Esophagus squamous epithelium (tissue), 5 donors: Measurements from ENCODE around the gene KDSR. TPM values are rescaled to one million over a fixed set of nuclear protein-coding genes. Genes with fewer than 3 reads are reported as not detected.

ENCODE experiments used
- DNase-seq: peaks from one replicate; lab custom pipeline; 2025; lab: John Stamatoyannopoulos, UW
- H3K27ac ChIP-seq, 4 donors: fragments of 200-600 bp; sonication (generic); one replicate each; pipeline ENCODE4 v1.5.1; 2016 to 2019; ENCODE audit warnings: mild to moderate bottlenecking in 1 of 4
- H3K27me3 ChIP-seq, 4 donors: fragments of 200-600 bp; sonication (generic); 1 replicate in 3 of 4; 2 replicates in 1 of 4; pipeline versions ENCODE4 v1.5.1 to v1.6.0; 2017 to 2021; ENCODE audit warnings: antibody characterized with exemption in 1 of 4
- H3K36me3 ChIP-seq, 3 donors: fragments of 200-600 bp; sonication (generic); one replicate each; pipeline ENCODE4 v1.5.1; 2016 to 2019
- H3K4me1 ChIP-seq, 3 donors: fragments of 200-600 bp; sonication (generic); one replicate each; pipeline ENCODE4 v1.5.1; 2017 to 2019
- H3K4me3 ChIP-seq, 4 donors: fragments of 200-600 bp; sonication (generic); 1 replicate in 3 of 4; 2 replicates in 1 of 4; pipeline ENCODE4 v1.5.1; 2016 to 2019; ENCODE audit warnings: mild to moderate bottlenecking in 2 of 4, moderate library complexity in 1 of 4
- H3K9me3 ChIP-seq, 3 donors: fragments of 200-600 bp; sonication (generic); one replicate each; pipeline ENCODE4 v1.5.1; 2016 to 2019
- CTCF ChIP-seq, 6 experiments: fragments of 450-650 bp in 4 of 6; fragments of 200-600 bp in 2 of 6; sonication (generic) in 2 of 6; IDR thresholded peaks; one replicate each; pipeline ENCODE4 v1.5.1; 2016 to 2019; ENCODE audit warnings: antibody characterized with exemption in 6 of 6, mild to moderate bottlenecking in 4 of 6, moderate library complexity in 4 of 6
- POLR2A ChIP-seq, 4 donors: fragments of 450-650 bp; IDR thresholded peaks; one replicate each; pipeline ENCODE4 v1.6.1; 2017; ENCODE audit warnings: antibody characterized with exemption in 4 of 4, mild to moderate bottlenecking in 4 of 4, moderate library complexity in 3 of 4
- WGBS, 2 donors: methylation state at CpG; one replicate each; pipeline ENCODE4 v1.1.5; 2018; 5-methylcytosine and 5-hydroxymethylcytosine counted together
- intact Hi-C: fragments of 100-400 bp; cut with DNase I; formaldehyde crosslinking; loops from one replicate; pipeline ENCODE4 v1.15.0; 2022
- total RNA-seq, 4 donors: library from RNA; depleted of rRNA; stranded (reverse); fragments of >200 nt; gene quantifications; one replicate each; pipeline ENCODE4 v1.1.0, GENCODE V29; 2016
- donor health status: DM: yes; HTN: yes; CAD: no.

Gene KDSR
- total RNA-seq, 4 donors from 2014 or later: 20.8 to 42.3 (median 23.0) TPM

- H3K4me3 ChIP-seq: no peak overlapping the region
- TF ChIP-seq CTCF (IDR thresholded peaks at IDR 0.05) (no peak), POLR2A (IDR thresholded peaks at IDR 0.05) (no peak)
- H3K27me3 ChIP-seq: no peaks in the 10 kb centered on the region
- no peaks in the 10 kb centered on the region for H3K4me1 ChIP-seq
- H3K36me3 ChIP-seq: peaks cover 9 to 99% (median 38%) of the 10 kb centered on the region in 3 donors
- H3K27ac ChIP-seq: no peak overlapping the region
- intact Hi-C loops: no loop called here
- no peak for DNase-seq
- H3K9me3 ChIP-seq: no peaks in the 10 kb centered on the region
- 53 to 64% methylated on average over 4 to 7 of the region's 7 CpGs for WGBS, 2 donors
Measured at GRCh38 chr18:63356272-63356896, 10.6 kb downstream of the KDSR start.

GRCh38 chr18:63350230-63350629 is 16.8 kb downstream of the KDSR start:
- Histone ChIP-seq H3K36me3 (peaks cover 16 to 92% (median 48%) of the 10 kb centered on the region in 3 donors), H3K9me3 (no peaks in the 10 kb centered on the region), H3K27ac (no peak overlapping the region), H3K27me3 (no peaks in the 10 kb centered on the region), H3K4me1 (peaks cover 9 to 29% (median 15%) of the 10 kb centered on the region in 3 donors), H3K4me3 (no peak overlapping the region)
- intact Hi-C loops: no loop called here
- TF ChIP-seq CTCF (IDR thresholded peaks at IDR 0.05) (no peak), POLR2A (IDR thresholded peaks at IDR 0.05) (no peak)
- 47 to 48% methylated on average over 2 of the region's 2 CpGs for WGBS, 2 donors
- DNase-seq: no peak

- H3K9me3 ChIP-seq: no peaks in the 10 kb centered on the region
- TF ChIP-seq POLR2A (IDR thresholded peaks at IDR 0.05) (no peak), CTCF (IDR thresholded peaks at IDR 0.05) (no peak)
- H3K36me3 ChIP-seq: peaks cover 16 to 92% (median 35%) of the 10 kb centered on the region in 3 donors
- no peak overlapping the region for H3K4me3 ChIP-seq
- DNase-seq: no peak
- WGBS, 2 donors: 94 to 97% methylated on average over 7 of the region's 7 CpGs
- peaks cover 9 to 41% (median 18%) of the 10 kb centered on the region in 3 donors for H3K4me1 ChIP-seq
- no peak overlapping the region for H3K27ac ChIP-seq
- H3K27me3 ChIP-seq: no peaks in the 10 kb centered on the region
- intact Hi-C loops: no loop called here
Measured at GRCh38 chr18:63348508-63349136, 18.4 kb downstream of the KDSR start.

- intact Hi-C loops: no loop called here
- no peak for DNase-seq
- Histone ChIP-seq H3K27me3 (no peaks in the 10 kb centered on the region), H3K4me1 (peaks cover 9 to 41% (median 18%) of the 10 kb centered on the region in 3 donors), H3K27ac (peak overlapping the region; percentile 81 to 90 (median 86)), H3K9me3 (no peaks in the 10 kb centered on the region), H3K36me3 (peaks cover 15 to 92% (median 26%) of the 10 kb centered on the region in 3 donors), H3K4me3 (peak overlapping the region in 1 of 4 donors; percentile 3)
- 55 to 61% methylated on average over 7 of the region's 7 CpGs for WGBS, 2 donors
- TF ChIP-seq CTCF (IDR thresholded peaks at IDR 0.05) (no peak), POLR2A (IDR thresholded peaks at IDR 0.05) (no peak)
Measured at GRCh38 chr18:63346480-63347183, 20.4 kb downstream of the KDSR start.

GRCh38 chr18:63346031-63346430 is 21.0 kb downstream of the KDSR start:
- 29 to 39% methylated on average over 7 of the region's 7 CpGs for WGBS, 2 donors
- H3K36me3 ChIP-seq: peaks cover 11 to 92% (median 22%) of the 10 kb centered on the region in 3 donors
- intact Hi-C loops: no loop called here
- H3K27ac ChIP-seq: peak overlapping the region; percentile 81 to 90 (median 86)
- TF ChIP-seq CTCF (IDR thresholded peaks at IDR 0.05): no peak
- no peak for TF ChIP-seq POLR2A (IDR thresholded peaks at IDR 0.05)
- H3K9me3 ChIP-seq: no peaks in the 10 kb centered on the region
- H3K4me3 ChIP-seq: peak overlapping the region in 1 of 4 donors; percentile 3
- no peaks in the 10 kb centered on the region for H3K27me3 ChIP-seq
- H3K4me1 ChIP-seq: peaks cover 9 to 41% (median 18%) of the 10 kb centered on the region in 3 donors
- DNase-seq: no peak
